HG03135 (cell line): ENCODE data around the gene LCN2.
A peak's percentile ranks its signal among the peaks of the same experiment; 100 is the strongest.
"Not testable (repeated sequence)": the region's sequence is repeated elsewhere in the genome, so short reads cannot be mapped to it uniquely, and the experiment has no call there.

Source experiments
- ATAC-seq: cut with Tn5 transposase; IDR thresholded peaks from one replicate; pipeline ENCODE4 v1.9.1; 2021; ENCODE audit warnings: mild to moderate bottlenecking, moderate library complexity; ENCODE audit not compliant: unreplicated experiment

The LCN2 gene

DNA sequence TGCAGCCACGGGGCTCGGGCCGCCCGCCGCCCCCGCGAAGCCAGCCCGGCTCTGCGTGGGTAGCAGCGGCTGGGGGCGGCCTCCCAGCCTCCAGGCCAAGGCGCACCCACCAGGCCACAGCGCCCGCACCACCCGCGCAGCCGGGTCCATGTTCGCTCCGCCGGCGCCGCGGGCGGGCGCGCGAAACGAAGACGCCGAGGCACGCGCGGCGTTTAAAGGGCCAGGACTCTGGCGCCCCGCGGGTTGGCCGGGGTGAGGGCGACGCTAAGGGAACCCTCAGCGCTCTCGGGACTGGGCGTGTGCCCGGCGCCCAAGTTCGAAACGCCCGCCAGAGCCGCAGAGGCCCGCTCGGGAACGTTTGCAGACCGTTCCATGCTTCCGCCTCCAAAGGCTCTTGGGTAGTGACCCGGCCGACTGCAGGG lies 21.7 kb upstream of the LCN2 start, which contains the start of gene PTGES2:
Gene PTGES2, minus strand, starts transcription at position 162 of the 422 bp plus-strand sequence. Its CDS starts 12 bp downstream, at position 150.
- ATAC-seq: peak; percentile 56

DNA sequence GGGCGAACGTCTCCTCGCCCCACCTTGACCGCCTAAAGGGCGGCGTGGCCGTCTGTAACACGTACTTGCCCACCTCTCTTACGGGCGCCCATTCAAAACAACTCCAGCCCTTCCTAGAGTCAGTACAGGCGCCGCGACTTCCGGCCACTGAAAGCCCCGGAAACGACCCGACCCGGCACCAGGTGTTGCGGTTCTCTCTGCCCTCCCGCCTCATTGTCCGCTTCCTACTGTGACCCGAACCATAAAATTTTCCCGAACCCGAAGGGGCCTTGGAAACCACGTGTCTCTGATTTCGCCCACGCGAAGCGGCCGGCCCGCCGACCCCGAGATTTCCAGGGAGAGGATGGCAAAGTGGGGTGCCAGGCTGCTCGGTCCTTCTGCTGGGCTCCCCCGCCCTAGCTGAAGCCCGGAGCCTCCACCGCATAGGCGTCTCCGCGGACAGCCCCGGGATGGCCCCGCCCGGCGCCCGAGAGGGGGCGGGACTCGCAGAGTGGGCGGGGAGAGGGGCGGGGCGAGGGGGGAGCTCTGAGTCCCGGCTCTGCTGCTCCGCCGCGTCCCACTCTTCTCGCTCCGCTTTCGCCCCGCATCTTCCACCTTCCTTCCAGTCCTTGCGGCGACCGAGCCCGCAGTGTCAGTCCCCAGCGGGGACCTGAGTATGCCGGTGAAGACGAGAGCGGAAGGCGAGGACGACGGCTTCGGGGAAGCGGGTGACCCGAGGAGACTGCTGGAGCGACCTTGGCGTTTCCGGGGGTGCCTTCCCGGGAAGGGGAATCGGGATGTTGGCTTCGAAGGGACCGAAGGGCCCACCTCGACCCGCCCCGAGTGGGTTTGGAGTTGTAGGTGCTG lies 21.0 kb upstream of the LCN2 start:
- peak; percentile 74 for ATAC-seq

DNA sequence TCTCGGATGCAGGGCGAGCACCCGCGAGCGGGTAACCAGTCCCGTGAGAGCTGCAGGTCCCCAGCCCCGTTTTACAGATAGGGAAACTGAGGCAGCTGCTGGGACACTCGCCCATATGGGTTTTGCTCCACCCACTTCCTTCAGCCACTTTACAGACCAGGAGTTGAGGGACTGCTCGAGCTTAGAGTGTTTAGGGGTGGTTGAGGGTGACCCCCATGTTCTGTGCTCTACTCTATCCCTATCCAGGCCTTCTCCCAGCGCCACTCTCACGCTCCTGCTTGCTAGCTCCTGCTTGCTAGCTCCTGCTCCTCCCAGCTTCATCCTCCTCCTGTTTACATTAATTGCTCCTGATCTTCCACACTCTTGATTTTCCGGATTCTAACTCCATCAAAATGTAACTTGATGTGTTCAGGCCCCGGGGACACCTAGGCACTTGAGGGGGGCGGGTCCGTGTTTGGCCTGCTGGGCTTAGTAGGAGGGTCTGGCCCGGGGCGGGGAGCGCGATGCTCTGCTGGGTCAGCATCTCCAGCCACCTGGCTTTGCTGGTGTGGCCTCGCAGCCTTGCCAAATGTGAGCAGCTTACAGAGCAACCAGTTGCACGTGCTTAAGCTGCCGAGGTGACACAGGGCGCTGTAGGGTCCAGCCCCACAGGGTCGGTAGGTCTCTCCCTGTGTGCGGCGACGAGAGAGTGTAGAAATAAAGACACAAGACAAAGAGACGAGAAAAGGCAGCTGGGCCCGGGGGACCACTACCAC lies 20.2 kb upstream of the LCN2 start:
- no peak for ATAC-seq

DNA sequence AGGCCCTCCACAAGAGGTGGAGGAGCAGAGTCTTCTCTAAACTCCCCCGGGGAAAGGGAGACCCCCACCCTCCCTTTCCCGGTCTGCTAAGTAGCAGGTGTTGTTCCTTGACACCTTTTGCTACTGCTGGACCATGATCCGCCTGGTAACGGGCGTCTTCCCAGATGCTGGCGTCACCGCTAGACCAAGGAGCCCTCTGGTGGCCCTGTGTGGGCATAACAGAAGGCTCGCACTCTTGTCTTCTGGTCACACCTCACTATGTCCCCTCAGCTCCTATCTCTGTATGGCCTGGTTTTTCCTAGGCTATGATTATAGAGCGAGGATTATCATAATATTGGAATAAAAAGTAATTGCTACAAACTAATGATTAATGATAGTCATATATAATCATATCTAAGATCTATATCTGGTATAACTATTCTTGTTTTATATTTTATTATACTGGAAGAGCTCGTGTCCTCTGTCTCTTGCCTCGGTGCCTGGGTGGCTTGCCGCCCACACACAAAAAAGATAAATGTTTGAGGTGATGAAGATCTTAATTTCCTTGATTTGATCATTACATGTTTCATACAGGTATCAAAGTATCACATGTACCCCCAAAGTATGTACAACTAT lies 19.2 kb upstream of the LCN2 start:
- ATAC-seq: not testable (repeated sequence)

DNA sequence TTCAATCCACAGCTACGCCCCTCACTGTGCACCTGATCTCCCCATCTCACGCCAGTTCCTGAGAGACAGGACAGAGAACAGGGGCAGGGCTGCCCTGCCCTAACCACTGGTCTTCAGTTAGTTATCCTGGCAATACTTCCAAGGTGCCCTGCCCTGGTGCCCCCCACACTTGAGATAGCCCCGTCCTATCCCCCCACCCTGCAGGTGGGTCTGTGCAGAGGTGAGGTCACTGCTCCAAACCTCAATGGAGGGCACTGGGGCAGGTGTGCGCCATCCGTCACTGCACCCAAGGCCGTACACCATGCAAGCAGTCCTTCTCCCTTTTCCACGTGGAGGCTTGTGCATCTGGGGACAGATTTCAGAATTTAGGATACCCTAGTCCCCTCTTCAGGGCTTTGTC lies 18.6 kb upstream of the LCN2 start:
- not testable (repeated sequence) for ATAC-seq

DNA sequence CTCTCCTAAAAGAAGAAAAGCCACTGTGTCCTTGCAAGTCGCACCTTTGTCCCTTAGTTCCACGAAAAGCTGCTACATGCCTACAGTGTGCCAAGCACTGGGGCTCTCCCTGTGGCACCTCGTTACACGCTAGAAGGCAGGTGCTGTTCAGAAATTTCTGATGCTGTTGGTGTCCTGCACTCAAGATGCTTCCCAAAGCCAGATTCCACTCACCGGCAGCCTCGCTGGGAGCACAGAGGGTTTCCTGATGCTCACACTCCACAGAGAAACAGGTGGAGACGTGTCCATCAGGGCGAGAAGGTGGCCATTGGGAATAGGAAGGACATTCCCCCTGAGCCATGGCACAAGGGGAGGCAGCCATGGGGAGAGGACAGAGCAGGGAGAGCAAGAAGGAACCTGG lies 17.9 kb upstream of the LCN2 start:
- not testable (repeated sequence) for ATAC-seq

DNA sequence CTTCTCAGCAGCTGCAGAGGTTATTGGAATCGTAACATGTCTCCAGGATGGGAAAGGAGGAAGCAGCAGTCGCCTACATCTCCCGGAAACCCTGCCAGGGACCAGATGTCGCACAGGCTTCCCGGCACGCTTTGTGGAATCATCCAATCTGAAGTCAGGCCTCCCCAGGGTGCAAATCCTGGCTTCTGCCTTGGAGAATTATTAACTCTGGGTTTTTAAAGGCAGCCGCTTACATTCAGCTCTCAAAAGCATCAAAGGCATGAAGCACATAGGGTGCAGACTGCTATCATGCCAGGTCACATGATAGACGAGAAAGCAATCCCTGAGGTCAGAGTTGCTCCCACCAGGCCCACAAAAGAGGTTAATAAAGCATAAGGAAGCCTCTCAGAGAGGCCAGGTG lies 17.1 kb upstream of the LCN2 start:
- ATAC-seq: not testable (repeated sequence)

DNA sequence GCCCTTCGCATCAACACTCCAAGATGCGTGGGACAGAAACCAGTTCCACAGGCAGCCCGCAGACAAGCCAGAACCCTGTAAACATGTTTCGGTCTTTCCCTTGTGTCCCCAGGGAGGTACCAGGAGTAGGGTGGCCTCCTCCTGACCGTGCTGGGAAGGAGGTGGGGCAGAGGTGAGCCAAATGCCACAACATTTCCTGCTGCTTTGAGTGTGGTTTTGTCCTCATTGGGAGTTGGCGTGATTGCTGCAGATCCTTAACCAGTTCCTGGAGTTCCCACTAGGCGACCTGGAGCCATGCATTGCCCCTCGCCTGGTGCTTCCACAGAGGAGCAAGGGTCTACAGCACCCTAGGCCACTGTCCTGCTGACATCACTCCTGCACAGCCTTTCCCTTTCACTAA lies 13.7 kb upstream of the LCN2 start:
- ATAC-seq: not testable (repeated sequence)

DNA sequence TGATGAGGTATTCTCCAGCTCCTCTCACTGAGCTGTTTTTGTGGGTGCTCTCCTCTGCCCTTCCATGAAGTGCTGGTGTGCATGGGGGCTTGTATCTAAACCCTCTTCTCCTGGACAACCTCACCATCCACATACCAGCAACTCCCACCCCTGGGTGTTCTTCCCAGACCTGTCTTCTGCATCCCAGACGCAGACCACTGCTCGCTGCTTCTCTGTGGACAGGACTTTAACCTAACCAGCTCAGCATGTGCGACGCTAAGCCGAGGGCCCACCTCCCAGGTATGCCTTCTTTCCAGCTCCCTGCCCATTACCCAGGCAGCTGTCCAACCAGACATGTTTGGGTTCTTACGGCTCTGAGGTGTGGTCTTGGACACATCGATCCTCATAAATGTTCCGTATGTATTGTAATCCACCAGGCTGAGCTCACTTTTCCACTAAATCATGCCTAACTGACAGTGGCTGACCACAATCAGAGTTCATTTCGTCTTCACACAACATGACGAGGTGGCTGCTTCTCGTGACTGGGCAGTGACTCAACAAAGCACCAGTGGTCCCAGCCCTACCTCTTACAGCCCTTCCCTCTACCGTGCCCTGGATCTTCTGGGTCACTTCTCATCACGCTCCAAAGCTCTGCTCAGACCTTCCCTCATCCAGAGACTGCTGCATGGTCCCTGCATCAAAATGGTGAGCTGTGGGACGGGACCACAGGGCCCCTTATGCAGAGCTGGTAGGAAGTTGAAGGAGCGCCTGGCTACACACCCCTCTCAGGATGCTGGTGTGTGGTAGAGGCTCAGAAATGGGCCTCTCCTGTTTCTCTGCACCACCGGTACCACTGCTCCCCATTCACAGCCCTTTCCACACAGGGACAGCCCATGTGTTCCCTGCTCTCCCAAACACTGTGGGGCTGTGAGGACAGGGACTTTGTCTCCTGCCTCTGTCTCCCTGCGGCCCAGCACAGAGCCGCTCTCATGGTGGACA lies 12.1 kb upstream of the LCN2 start:
- no peak for ATAC-seq

DNA sequence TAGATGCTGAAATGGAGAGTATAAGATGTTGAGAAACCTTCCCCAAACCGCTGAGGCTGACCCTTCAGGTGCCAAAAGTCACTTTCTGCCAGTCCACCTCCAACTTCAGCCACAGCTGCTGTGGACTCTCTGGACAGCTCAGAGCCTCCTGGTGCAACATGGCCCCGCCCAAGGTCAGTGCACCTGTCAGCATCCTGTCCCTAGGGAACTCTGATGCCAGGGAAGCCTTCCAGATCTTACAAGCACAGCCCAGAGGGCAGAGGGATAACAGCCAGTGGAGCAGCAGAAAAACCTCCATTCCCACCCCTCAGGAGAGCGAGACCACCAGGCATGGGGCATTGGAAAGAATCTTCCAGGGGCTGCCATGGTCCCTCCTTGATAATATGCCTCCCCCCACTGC lies 11.3 kb upstream of the LCN2 start:
- no peak for ATAC-seq

DNA sequence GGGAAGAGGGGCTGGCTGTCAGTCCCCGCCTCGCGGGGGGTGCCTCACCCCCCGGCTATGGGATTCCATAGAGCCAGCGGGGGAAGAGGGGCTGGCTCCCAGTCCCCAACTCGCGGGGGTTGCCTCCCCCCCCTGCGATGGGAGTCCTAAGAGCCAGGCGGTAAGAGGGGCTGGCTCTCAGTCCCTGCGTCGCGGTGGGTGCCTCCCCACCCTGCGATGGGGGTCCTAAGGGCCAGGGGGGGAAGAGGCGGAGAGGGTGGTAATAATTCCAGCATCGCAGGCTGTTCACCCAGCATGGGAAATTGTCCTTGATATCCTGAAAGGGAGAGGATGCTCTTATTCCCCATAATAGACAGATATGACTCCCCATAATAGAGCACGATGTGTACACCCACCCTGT lies 9.6 kb upstream of the LCN2 start:
- ATAC-seq: no peak

DNA sequence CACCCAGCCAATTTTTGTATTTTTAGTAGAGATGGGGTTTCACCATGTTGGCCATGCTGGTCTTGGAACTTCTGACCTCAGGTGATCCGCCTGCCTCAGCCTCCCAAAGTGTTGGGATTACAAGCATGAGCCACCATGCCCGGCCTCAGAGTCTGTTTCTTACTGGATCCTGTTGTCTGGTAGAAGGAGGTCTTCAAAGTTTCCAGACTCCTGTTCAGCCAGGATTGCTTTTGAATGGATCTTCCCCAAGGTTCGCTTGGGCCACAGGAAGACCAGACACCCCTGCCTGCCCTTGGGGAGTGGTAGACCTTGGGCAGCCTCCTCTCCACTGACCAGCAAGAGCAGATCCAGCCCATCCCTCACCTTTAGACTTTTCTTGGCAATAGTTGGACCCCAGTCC lies 7.6 kb upstream of the LCN2 start:
- no peak for ATAC-seq

DNA sequence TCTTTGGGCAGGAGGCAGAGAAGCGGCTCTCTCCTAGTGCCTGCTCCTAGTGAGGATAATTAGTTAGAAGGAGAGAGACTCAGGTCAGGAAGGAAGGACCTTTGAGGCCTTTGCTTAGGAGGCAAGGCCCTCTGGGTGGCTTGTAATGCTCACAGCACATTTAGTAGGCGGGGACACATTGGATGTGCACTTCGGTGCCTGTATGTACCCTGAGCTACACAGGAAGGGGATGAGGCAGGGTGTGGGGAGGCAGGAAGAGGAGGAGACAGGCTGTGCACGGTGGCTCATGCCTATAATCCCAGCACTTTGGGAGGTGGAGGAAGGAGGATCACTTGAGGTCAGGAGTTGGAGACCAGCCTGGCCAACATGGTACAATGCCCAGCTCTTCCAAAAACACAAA lies 7.2 kb upstream of the LCN2 start:
- ATAC-seq: no peak

DNA sequence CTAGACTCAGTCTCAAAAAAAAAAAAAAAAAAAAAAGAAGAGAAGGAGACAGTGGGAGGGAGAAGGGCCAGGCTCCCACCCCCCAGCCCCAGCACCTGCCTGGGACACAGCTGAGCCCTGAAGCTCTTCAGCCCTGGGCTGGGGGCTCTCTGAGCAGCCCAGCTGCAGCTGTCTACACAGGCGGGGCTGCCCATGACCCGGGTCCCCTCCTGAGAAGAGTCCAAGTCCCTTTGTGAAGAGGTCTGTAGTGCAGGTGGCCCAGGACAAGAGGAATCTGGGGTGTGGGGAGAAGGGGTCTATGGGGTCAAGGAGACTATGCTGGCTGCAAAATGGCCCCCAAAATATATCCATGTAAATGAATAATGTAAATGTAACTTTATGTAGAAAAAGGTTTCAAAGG lies 6.7 kb upstream of the LCN2 start:
- ATAC-seq: no peak

DNA sequence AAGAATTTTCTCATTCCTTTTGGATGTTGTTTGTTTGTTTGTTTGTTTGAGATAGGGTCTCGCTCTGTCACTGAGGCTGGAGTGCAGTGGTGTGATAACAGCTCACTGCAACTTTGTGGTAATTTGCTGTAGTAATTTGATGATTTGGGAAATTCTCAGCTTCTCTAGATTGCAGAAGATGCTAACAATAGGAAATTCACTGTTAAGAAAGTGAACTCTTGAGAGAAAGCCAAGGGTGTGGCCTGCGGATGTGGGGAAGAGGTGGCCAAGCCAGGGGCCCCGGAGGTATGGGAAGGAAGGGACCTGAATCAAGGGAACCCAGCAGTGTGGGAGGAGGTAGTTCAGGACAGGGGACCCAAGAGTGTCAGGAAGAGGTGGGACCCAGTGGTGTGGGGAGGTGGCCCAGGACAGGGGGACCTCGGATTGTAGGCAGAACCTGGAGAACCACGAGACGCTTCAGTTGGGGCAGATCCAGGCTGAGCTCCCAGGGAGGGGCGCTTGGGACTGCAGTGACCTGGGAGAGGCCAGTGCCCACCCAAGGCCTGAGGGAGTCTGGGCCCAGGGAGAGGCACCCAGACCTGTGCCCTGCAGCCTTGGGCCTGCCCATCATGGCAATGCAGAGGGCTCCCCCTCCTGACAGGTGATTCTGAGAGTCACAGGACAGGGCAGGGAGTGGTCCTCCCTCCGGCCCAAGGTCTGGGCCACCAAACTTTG lies 5.6 kb upstream of the LCN2 start:
- no peak for ATAC-seq

DNA sequence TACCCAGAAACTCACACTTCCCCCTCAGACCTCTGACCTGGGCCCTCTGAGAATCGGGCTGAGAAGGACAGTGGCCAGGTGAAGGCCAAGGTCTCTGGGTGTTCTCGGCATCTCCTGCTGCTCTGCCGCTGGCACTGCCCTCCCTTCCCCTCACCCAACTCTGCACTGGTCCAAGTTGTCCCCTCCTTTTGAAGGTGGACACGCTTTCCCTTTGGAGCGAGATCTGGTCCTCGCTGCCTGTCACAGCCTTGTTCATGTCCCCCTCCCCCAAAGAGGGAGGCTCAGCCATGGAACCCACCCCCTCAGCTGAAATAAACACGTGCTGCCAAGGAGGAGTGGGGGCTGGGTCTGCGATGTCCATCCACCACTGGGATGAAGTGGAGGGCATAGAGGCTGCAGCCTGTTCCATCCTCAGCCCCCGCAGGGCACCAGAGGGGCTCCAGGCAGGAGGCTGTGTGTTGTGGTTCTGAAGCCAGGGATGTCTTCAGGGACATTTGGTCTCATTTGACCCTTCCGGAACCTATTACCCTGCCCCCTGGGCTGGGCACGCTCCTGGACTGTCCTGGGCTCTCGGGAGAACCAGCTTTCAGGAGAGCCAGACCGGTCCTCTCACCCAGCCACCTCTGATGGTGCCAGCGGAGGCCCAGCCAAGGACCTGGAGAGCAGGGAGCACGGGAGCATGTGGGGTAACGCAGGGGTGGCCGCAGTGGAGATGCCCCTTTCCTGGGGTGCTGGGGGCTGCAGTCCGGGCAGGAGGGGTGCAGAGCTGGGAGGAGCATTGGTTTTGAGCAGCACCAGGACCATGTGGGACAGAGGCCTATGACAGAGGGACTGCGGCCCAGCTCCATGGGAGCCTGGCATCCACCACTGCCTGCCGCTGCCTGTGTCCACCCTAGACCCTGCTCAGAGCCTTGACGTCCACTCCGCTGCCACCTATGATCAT lies 4.7 kb upstream of the LCN2 start:
- ATAC-seq: no peak

DNA sequence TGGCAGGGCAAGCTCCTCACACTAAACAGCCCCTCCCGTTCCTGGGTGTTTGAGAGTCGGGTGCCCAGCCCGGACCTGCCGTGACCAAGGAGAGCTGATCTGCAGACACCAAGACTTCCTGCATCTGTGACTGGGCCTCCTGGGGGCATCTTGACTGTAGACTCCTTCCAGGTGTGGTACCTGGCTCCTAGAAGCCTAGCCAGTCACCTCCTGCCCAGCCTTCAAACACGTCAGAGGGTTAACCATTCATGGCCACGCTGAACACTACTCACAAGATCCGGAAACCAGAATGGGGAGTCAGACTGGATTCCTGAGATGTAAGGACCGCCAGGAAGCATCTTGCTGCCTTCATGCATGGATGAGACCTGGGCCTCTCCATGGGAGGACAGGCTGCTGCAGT lies 3.7 kb upstream of the LCN2 start:
- no peak for ATAC-seq

DNA sequence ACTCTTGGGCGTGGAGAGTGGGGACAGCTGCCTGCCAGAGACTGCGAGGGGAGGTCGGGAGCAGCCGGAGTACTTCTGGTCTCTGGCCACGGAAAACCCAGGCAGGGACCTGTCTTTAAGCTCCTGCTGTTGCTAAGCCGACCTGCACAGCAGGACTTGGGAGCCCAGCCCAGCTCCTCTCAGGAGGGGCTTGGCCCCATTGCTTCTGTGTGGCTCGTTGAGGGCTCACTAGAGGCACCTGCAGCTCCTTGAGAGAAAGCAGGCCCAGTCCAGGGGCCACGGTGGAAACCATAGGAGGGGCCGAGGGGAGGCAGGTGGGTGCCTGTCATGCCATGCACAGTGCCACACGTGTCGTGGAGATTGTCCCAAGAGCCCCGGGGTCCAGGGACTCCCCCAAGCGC lies 3.3 kb upstream of the LCN2 start:
- ATAC-seq: no peak

DNA sequence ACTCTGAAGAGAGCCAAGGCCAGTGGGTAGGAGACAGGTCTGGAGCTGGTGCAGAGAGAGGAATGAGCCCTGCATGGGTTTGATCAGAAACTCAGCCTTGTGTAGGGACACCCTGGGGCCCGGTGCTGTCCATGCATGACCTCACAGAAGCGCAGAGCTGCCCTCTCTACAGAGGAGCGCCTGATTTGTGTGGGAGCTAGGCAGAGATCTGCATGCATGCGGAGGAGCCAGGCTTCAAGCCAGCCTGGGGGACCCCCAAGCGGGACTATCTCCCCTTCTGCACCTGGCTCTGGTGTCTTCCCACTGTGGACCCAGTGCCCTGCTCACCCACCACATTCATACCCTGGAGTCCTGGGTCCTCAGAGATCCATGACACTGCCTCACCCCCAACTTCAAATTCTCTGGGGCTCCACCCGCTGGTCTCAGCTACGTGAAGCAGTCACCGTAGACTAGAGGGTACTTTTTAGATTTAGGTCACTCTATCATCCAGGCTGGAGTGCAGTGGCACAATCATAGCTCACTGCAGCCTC lies 2.6 kb upstream of the LCN2 start:
- no peak for ATAC-seq
